HK-2 (cell line): ENCODE measurements around the gene PTPN6.

ENCODE experiments used
- DNase-seq: peaks from one replicate; pipeline ENCODE4 v3.0.0-alpha.2; 2018; ENCODE audit not compliant: unreplicated experiment

PTPN6 gene

GRCh38 chr12:6970096-6970527 is 19.0 kb downstream of the PTPN6 start:
- no peak for DNase-seq

- DNase-seq, result no peak
Observed at GRCh38 chr12:6974180-6974579, 23.0 kb downstream of the PTPN6 start.

- no peak for DNase-seq
Observed at GRCh38 chr12:6975297-6976032, 24.3 kb downstream of the PTPN6 start.

GRCh38 chr12:6977653-6978052 is 26.5 kb downstream of the PTPN6 start:
- no peak for DNase-seq

- no peak for DNase-seq
Observed at GRCh38 chr12:6978188-6978587, 27.0 kb downstream of the PTPN6 start.

GRCh38 chr12:6978611-6979011 is 27.5 kb downstream of the PTPN6 start:
- no peak for DNase-seq

- DNase-seq, result no peak
Observed at GRCh38 chr12:6979021-6979420, 27.9 kb downstream of the PTPN6 start.

- DNase-seq, result no peak
Observed at GRCh38 chr12:6979453-6979852, 28.3 kb downstream of the PTPN6 start.

- no peak for DNase-seq
Observed at GRCh38 chr12:6980075-6980474, 28.9 kb downstream of the PTPN6 start.

GRCh38 chr12:6980740-6981139 is 29.6 kb downstream of the PTPN6 start:
- DNase-seq, result no peak

- DNase-seq, result no peak
Observed at GRCh38 chr12:6981152-6982052, 30.2 kb downstream of the PTPN6 start.

GRCh38 chr12:6982532-6982931 is 31.4 kb downstream of the PTPN6 start:
- DNase-seq, result no peak

GRCh38 chr12:6987956-6988553 is 36.9 kb downstream of the PTPN6 start:
- DNase-seq, result no peak

GRCh38 chr12:6996040-6996441 is 44.9 kb downstream of the PTPN6 start:
- DNase-seq, result peak; percentile 57

GRCh38 chr12:6998715-6999451 is 47.7 kb downstream of the PTPN6 start:
- no peak for DNase-seq

GRCh38 chr12:7001921-7002591 is 50.9 kb downstream of the PTPN6 start:
- no peak for DNase-seq

- DNase-seq, result no peak
Observed at GRCh38 chr12:7004287-7004803, 53.2 kb downstream of the PTPN6 start.

GRCh38 chr12:7004840-7005239 is 53.7 kb downstream of the PTPN6 start:
- DNase-seq, result no peak

- DNase-seq, result no peak
Observed at GRCh38 chr12:7005311-7005710, 54.2 kb downstream of the PTPN6 start.

- DNase-seq, result no peak
Observed at GRCh38 chr12:7006639-7007038, 55.5 kb downstream of the PTPN6 start.

GRCh38 chr12:7008864-7009263 is 57.7 kb downstream of the PTPN6 start:
- DNase-seq, result no peak
